ENCODE results near the gene FIGN. TPM values are rescaled to one million over a fixed set of nuclear protein-coding genes. Genes with fewer than 3 reads are reported as not detected.

The FIGN gene
- total and polyA plus RNA-seq, 2 of the 4 experiments (the other 2 are of a cell fraction) = 0.77 to 0.90 TPM

- Histone ChIP-seq H2BK5ac (ENCODE audit: low read depth, low read length, poor library complexity, severe bottlenecking) (no peak overlapping the region), H3K18ac (ENCODE audit: low read depth, low read length) (no peak overlapping the region), H3K27ac (ENCODE audit: insufficient read depth, low read length) (no peak overlapping the region), H2AK5ac (ENCODE audit: low read depth, low read length) (no peak overlapping the region), H3K9me3 (ENCODE audit: control insufficient read depth, insufficient read depth, low read length) (no peaks in the 10 kb centered on the region), H2AFZ (replicated peaks; ENCODE audit: low read length, poor library complexity) (no peak overlapping the region), H3K4me3 (ENCODE audit: insufficient read depth, low read depth, low read length) (no peak overlapping the region), H4K5ac (ENCODE audit: low read depth, low read length) (no peak overlapping the region), H3K4me1 (ENCODE audit: control insufficient read depth, insufficient read depth, low read length) (no peaks in the 10 kb centered on the region), H2BK20ac (ENCODE audit: low read depth, low read length) (no peak overlapping the region), H3K4ac (ENCODE audit: low read depth, low read length) (no peak overlapping the region), H2AK9ac (replicated peaks; ENCODE audit: low read depth, low read length, poor library complexity) (no peak overlapping the region), H3K23ac (ENCODE audit: low read depth, low read length) (no peak overlapping the region), H3K79me1 (ENCODE audit: low read depth in 1 of 2, low read length in 2 of 2) (peaks cover 0 to 3% of the 10 kb centered on the region in 2 experiments; a peak in 1 of 4 replicates), H4K91ac (ENCODE audit: insufficient read depth, low read depth, low read length) (no peak overlapping the region), H2BK15ac (ENCODE audit: low read depth, low read length) (no peak overlapping the region), H4K20me1 (ENCODE audit: insufficient read depth, low read length) (no peaks in the 10 kb centered on the region), H3K4me2 (ENCODE audit: low read depth, low read length) (no peak overlapping the region), H3K9me1 (ENCODE audit: insufficient read depth, low read length) (peaks cover 3% of the 10 kb centered on the region; the same call in 1 of the 2 replicates), H3K56ac (ENCODE audit: extremely low read depth, insufficient read depth, low read length) (no peak overlapping the region), H3K27me3 (ENCODE audit: control insufficient read depth, insufficient read depth, low read length) (no peaks in the 10 kb centered on the region), H2BK120ac (ENCODE audit: low read depth, low read length) (no peak overlapping the region), H3K36me3 (ENCODE audit: control insufficient read depth, insufficient read depth, low read length) (no peaks in the 10 kb centered on the region), H3K9ac (ENCODE audit: low read depth, low read length) (no peak overlapping the region), H3K14ac (replicated peaks; ENCODE audit: low read depth, low read length) (no peak overlapping the region), H4K8ac (ENCODE audit: low read depth in 2 of 2, low read length in 2 of 2) (no peak overlapping the region)
- dilution Hi-C loops (cut with HindIII; ENCODE audit: low sequenced_read_pairs, unreplicated experiment) = no loop called here
- in situ Hi-C loops (cut with MboI; ENCODE audit: low sequenced_read_pairs) = no loop called here
- no peak for TF ChIP-seq CEBPB (IDR thresholded peaks at IDR 0.05; ENCODE audit: low read depth, low read length)
- no peak for TF ChIP-seq RAD21 (IDR thresholded peaks at IDR 0.05; ENCODE audit: low read length)
- no peak for TF ChIP-seq POLR2A (IDR thresholded peaks at IDR 0.05; ENCODE audit: low read depth, low read length)
- no peak for TF ChIP-seq MXI1 (IDR thresholded peaks at IDR 0.05; ENCODE audit: borderline replicate concordance, low read depth, low read length)
- no peak for TF ChIP-seq ELK1 (IDR thresholded peaks at IDR 0.05; ENCODE audit: borderline replicate concordance, low read depth, low read length)
- ChIA-PET CTCF (no interaction called here), POLR2A (ENCODE audit: unreplicated experiment) (no interaction called here)
- intact Hi-C loops (cut with micrococcal nuclease) = no loop called here
- no CpG with 5 or more reads among the region's 1 CpG for WGBS, 2 experiments (ENCODE audit: extremely low coverage in 2 of 2, insufficient read length in 1 of 2)
- ATAC-seq (ENCODE audit: low read depth) (no peak), DNase-seq (no peak)
- no TSS peak for BruUV-seq (replicated peaks)
Measured at GRCh38 chr2:163646687-163647086, 89.1 kb downstream of the FIGN start.

Measured in IMR-90 (cell line).